Stimulated activated CD4-positive, alpha-beta T cell treated with anti-CD3 and anti-CD28 coated beads, TNF-alpha, amount 100 ng/mL, for 48 hours (primary cell): Measurements from ENCODE around the gene PSTPIP2.
"Not testable (repeated sequence)": the region's sequence is repeated elsewhere in the genome, so short reads cannot be mapped to it uniquely, and the experiment has no call there.

ENCODE experiments used
- DNase-seq, 3 donors: peaks; one replicate each; pipeline ENCODE4 v3.0.0-alpha.2; 2020; ENCODE audit warnings: low read depth in 3 of 3

Gene PSTPIP2, protein sequence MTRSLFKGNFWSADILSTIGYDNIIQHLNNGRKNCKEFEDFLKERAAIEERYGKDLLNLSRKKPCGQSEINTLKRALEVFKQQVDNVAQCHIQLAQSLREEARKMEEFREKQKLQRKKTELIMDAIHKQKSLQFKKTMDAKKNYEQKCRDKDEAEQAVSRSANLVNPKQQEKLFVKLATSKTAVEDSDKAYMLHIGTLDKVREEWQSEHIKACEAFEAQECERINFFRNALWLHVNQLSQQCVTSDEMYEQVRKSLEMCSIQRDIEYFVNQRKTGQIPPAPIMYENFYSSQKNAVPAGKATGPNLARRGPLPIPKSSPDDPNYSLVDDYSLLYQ

DNA sequence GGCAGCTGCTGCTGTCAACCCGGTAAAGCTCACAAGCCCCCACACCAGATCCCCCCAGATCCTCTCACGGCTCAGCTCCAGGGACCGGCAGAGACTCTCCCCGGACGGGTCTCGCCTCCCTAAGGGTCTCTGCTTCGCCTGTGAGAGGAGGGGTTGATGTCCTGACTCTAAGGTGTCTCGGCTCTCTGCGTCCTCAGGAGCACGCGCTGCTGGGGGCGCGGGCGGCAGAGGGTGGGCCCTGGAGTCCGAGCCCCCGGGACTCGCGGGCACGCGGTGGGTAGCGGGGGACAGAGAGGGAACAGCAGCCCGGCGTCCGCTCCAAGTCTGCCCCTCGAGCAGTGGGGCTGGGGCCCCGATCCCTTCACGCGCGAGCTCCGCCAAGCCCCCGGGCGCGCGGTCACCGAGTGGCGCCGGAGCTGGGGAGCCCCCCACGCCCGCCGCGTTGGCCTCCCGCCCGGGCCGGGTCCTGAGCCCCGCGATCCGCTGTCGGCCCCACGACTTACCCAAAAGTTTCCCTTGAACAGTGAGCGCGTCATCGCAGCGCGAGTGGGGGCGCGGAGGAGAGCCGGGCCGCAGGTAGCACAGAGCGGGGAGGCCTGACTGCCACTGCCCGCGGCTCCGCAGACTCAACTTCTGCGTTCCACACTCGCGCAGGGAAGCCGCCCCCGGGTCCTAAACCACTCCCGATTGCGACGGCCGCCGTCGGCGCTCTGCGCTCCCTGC is at the start of gene PSTPIP2:
Gene PSTPIP2, minus strand, starts transcription at position 608 of the 723 bp plus-strand sequence. Its CDS starts 72 bp downstream, at position 536.
- DNase-seq, result peak; percentile 44 to 61 (median 44)

DNA sequence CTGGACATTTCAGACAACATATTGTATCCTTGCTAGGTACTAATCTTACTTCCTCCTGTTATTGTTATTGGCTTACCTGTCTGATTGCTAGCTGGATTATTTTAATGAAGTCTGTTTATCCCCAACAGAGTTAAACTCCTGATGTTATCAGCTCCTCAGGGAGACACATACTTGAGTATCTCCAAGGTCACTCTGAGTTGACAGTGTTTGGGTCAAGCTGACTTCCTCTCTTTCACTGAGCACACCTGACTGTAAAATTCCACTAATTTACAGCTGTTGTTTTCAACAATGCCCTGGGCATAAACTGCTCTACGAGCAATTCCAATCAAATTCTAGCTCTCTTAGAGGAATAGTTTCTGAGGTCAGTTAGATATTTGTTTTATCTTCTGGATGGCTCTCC is 41.7 kb upstream of the PSTPIP2 start:
- DNase-seq, result no peak

DNA sequence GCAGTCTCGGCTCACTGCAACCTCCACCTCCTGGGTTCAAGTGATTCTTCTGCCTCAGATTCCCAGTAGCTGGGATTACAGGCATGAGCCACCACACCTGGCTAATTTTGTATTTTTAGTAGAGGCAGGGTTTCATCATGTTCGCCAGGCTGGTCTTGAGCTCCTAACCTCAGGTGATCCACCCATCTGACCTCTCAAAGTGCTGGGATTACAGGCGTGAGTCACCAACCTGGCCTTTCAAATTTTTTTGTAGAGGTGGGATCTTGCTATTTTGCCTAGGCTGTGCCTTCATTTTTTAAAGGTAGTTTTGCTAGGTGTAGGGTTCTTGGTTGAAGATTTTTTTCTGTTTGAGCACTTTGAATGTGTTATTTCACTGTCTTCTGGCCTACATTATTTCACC is 38.3 kb upstream of the PSTPIP2 start:
- DNase-seq, result no peak

DNA sequence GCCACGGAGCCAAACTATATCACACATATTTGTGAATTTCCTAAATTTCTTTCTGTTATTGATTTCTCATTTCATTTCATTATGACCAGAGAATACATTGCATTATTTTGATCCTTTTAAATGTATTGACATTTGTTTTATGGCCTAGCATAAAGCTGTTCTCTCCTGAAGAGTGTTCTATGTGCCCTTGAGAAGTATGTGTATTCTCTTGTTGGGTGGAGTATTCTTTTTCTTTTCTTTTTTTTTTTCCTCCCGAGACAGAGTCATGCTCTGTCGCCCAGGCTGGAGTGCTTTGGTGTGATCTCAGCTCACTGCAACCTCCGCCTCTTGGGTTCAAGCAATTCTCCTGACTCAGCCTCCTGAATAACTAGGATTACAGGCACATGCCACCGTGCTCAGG is 37.3 kb upstream of the PSTPIP2 start:
- no peak for DNase-seq

DNA sequence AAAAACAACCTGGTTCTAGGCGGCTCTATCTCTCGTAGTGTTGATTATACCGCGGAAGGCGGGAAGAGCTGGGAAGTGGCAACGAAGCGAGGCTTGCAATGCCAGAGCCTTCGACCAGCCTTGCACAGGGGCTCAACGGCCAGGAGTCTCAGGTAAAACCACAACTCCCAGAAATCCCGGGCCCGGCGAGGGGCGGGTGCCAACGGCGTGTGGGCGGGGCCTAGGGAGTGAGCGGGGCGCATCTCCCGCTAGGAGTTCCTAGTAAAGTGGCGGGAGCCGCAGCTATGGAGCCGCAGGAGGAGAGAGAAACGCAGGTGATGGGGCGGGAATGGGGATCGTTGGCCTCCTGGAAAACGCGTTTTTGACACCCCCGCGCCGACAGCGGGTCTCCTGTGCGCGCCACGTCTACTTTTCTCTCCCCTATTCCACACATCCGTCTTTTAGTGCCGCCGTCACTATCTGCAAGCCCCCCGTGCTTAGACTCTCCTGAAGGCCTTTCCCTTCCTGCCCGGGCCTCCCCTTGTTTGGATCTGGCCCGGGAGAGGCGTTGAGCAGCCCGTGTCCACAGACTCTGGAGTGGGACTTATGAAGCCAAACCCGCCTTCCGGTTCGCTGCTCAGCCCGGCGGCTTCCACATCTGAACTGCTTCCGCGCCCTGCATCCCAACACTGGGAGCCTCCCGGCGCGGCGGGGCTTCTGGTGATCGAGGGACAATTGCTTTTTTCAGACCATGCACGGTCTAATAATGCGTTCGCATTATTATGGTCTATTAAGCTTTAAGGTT is 32.3 kb upstream of the PSTPIP2 start, which contains the start of gene HAUS1:
Gene HAUS1, plus strand, starts transcription at position 258 of the 784 bp plus-strand sequence. Its CDS starts 27 bp downstream, at position 285.
- DNase-seq, result peak; percentile 72 to 88 (median 72)

DNA sequence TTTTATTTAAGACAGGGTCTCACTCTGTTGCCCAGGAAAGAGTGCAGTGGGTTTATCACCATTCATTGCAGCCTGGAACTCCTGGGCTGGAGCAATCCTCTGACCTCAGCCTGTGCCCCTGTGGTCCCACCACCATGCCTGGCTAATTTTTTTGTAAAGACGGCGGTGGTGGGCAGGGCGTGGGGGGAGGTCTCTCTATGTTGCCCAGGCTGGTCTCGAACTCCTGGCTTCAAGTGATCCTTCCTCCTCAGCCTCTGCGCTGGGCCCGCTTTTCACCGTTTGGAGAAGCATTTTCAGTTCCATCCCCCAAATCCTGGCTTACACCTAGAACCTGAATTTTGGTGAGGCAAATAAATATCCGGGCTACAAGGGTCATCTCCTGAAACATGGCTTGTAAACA is 27.4 kb upstream of the PSTPIP2 start:
- no peak for DNase-seq

DNA sequence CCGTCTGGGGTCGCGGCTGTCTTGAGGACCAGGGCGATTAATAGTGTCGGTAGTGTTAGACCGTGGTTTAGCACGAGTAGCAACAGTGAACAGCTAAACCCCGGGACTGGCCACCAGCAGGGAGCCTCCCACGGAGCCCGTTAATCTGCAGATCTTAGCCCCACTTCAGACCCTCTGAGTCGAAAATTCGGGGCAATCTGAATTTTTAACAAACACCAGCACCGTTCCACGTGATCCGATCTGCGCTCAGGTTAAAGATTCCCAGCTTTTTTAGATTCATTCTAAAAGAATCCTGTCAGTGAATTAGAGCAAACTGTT is 26.5 kb upstream of the PSTPIP2 start:
- no peak for DNase-seq

DNA sequence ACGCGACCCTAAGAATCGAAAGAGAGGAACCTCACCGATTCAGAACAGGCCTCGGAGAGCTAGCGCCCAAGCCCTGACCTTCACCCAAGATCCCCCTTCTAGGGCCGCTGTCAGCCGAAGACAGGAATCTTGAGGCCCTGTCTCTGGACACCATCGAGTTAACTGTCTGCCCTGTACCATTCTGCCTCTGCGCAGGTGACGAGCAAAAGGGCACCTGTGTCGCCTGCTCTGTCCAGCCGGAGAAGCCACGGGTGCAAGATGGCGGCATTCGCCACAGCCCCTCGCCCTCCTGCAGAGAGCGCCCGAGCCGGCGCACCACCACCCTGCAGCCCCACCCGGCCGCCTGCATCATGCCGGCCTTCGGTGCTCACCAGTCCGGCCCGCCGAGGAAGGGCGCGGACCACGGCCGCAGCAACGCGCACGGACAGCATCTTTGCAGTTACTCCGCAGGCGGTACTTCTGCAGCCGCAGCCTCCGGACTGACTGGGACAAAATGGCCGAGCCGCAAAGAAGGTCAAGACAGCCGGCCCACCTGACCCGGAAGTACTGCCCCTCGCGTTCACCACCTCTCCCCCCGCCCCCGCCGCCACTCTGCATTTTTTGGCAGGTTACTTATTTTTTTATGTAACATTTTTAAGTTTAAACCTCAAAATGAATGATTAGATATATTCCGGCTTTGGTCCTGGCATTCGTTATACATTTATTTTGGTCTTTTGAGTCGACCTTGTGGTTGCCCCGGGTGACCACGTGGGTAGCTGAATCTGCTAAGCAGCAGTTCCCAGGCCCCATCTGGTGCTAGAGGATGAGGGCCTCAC is 25.9 kb upstream of the PSTPIP2 start, which contains the start of gene ATP5F1A:
Gene ATP5F1A, minus strand, starts transcription at position 496 of the 815 bp plus-strand sequence. Its CDS starts 65 bp downstream, at position 431.
- DNase-seq, result peak; percentile 75 to 83 (median 76)

DNA sequence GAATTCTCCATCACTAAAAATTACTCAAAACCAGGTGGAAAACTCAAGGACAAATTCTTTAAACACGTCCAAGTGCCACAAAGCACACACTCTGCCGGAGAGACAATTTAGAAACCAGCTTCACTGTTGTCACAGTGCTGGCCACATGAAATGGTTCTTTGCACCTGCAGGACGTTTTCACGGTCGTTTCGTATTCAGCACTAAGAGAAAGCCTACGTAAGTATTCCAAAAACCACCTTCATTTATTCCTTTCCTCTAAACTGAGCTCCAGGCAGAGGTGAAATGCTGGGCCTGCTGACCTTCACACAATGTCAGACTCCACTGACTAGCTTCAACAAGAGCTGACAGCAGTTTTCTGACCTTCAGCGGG is 25.4 kb upstream of the PSTPIP2 start:
- DNase-seq, result no peak

DNA sequence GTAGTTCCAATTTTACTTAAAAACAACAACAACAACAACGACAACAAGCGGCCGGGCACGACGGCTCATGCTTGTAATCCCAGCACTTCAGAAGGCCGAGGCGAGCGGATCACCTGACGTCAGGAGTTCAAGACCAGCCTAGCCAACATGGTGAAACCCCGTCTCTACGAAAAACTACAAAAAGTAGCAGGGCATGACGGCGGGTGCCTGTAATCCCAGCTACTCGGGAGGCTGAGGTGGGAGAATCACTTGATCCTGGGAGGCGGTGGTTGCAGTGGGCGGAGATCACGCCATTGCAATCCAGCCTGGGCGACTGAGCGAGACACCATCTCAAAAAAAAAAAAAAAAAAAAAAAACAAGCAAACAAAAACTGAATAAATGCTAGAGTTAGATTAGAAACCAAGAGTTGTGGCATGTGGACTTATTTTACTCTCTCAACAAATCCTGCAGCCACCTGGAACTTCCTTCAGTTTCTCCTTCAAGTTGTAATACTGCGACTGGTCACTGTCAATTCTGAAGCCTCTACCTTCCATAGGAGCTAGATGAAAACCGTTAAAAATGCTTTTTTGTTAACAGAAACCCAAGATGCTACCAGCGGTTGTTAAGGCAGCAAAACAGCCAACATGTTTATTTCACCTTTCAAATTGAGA is 24.7 kb upstream of the PSTPIP2 start:
- DNase-seq, result no peak

DNA sequence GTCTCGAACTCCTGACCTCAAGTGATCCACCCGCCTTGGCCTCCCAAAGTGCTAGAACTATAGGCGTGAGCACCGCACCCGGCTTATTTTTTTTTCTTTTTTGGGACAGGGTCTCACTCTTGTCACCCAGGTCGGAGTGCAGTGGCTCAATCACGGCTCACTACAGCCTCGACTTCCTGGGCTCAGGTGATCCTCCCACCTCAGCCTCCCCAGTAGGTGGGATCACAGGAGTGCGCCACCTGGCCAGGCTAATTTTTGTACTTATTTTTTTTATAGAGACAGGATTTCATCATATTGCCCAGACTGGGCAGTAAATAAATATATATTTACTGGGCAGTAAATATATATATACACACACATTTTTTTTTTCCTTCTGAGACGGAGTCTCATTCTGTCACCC is 23.5 kb upstream of the PSTPIP2 start:
- DNase-seq, result no peak

DNA sequence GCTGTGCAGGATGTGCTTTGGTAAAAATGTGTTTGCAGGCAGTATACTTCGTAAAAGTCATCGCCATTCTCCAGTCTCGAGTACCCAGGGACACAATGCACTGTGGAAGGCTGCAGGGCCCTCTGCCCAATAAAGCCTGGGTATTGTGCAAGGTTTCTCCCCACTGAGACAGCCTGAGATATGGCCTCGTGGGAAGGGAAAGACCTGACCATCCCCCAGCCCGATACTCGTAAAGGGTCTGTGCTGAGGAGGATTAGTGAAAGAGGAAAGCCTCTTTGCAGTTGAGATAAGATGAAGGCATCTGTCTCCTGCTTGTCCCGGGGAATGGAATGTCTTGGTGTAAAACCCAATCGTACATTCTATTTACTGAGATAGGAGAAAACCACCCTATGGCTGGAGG is 16.4 kb upstream of the PSTPIP2 start:
- DNase-seq, result not testable (repeated sequence)

DNA sequence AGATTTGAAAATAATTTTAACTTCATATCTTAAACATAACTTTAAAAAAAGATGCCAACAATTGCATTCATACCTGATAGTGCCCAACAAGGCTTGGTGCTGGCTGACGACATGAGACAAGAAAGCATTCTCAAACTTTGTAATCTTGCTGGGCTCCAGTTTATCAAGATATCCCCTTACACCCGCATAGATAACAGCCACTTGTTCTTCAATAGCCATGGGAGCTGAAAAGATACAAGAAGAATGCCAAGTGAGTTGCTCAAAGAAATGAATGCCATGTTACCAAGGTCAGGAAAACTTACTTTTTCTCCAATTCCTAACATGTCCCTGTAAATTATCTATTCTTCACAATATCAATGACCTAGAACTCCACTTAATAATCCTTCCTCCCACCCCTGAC is 12.4 kb upstream of the PSTPIP2 start:
- DNase-seq, result no peak

DNA sequence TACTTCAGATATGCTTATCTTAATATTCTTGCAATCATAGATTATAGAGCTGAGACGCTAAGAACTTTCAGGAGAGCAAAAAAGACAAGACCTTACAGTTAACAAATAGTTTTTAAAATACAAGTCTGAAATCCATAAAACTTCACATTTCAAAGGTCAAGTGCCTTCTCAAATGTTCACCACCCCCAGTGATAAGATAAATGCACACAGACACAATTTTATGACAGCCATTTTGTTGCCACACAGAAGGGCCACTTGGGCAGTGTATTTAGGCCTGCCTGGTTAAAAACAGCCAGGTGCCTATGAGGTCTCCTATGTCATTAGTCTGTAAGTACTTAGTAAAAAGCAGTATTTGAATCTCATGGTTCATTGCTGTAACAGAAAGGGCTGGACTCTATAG is 8.1 kb upstream of the PSTPIP2 start:
- no peak for DNase-seq

DNA sequence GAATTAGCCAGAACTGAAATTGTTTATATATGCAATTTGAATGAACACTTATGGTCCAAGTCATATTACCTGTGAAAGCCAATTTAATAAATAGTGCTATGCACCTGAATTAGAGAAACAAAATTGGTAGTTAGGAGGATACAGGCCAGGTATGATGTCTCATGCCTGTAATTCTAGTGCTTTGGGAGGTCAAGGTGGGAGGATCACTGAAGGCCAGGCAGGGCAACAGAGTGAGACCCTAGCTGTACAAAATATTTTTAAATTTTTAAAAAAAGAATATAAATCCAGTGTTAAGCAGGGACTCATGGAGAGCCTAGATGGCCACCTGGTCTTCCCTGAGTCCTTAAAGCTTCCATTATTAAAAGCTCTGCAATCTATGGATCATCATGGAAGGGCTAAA is 7.3 kb upstream of the PSTPIP2 start:
- DNase-seq, result no peak

DNA sequence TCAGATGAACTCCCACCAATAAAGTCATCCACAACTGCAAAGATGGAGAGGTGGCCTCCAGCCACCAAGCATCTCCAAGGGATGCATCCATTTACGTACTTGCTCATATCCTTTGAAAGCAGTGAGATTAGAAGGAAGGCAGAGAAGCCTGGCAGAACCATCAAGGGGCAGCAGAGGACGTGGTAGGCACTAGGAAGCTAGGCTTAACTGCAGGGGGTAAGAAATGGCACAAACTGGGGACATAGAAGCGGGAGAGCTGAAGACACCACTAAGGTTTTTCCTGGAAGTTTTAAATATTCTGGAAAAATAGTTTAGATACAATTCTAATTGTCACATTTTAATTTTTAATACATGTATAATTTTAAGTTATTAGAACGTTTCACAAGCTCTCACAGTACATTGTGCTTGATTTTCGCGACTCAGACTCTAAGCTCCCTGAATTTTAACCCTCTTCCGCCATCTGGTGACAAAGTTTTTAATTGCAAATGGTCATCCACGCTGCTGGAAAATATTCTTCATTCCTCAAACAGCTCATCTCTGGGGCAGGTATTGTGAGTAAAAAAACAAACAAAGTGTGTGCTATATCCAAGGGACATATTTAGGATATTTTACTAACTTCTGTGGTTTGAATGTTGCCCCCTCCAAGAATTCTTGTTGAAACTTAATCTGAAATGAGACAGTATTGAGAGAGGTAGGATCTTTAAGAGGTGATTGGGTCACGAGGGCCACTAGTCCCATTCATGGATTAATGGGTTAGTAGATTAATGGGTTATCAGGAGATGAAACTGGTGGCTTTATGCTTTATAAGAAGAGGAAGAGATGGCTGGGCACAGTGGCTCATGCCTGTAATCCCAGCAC is 1.6 kb upstream of the PSTPIP2 start:
- DNase-seq, result peak in 2 of 3 donors; percentile 38 to 60

DNA sequence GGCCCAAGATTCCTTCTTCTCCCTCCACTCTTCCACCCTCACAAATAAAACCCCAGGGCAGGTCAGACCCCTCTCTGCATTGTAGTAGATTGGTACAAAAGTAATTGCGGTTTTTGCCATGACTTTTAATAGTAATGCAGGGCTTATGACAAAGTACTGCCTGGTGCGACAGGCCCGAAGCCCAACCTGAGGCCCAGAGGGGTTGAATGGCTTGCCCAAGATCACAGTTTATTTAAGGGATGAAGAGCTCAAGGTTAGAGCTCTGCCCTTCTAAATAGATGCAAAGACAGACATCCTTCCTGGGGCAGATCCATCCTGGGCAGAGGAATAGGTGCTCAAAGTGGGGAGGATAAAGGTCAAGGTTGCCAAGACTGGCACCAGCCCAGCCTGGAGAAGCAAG is 899 bp upstream of the PSTPIP2 start:
- no peak for DNase-seq

DNA sequence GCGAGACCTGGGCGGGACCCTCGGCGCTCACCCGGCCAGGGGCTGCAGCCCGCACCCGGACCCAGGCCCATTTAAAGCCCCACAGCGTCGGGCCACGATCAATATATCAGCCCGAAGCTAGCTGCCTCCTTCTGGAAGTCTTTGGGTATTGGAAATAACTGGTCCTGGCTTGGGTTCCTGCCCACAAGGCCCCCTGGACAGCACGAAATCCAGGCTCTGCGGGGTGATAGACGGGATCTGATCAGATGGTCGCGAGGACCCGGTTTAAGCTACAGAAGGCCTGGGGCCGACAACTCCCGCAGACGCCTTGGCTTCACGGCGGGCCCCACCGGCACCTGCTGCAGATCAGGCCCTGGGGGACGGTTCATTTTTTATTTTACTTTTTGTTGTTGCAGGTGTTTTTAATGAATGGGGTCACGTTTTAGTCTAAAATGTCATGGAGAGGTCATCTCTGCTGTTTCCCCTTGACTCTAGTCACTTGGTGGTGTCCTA is 362 bp upstream of the PSTPIP2 start:
- DNase-seq, result no peak

DNA sequence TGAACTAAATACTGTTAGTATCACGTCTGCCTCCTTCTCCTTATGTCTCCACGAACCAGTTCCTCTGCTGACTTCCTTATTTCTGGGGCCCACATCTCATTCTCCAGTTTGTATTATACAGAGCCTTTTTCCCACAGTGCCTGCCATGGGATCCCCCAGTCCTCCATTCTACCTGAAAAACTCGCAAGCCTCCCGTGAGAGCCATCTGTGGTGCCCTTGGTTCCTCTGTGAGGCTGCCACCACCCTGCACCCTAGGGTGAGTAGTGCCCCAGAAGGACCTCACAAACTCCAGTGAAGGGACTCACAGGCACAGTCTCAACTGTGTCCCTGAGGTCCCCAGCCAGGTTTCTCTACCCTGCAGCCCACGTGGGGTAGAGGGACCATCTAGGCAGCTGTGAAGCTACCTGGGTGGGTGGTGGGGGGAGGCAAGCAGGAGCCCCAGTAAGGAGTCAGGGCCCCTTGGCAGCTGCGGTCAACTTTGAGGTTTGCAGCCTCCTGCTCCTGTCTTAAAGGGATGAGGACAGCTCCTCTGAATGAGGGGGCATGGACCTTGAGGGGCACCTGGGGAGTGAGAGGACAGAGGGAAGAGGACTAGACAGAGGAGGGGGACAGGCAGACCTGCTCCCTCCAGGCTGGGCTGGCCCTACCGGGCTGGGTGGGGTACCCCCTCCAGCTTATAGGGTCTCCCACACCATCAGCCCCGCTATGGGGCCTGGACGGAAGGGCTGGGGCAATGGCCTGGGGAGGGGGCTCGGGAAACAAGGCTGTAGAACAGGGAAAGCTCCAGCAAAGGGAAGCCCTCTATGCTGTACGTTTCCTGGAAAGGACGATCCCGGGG is 1.0 kb downstream of the PSTPIP2 start:
- no peak for DNase-seq
